Tongue (tissue), 2 donors: Measurements from ENCODE around the gene PRKAR1B. TPM values are rescaled to one million over a fixed set of nuclear protein-coding genes. Genes with fewer than 3 reads are reported as not detected.
"Not testable (repeated sequence)": the region's sequence is repeated elsewhere in the genome, so short reads cannot be mapped to it uniquely, and the experiment has no call there.

Source experiments
- DNase-seq: peaks from one replicate; pipeline ENCODE4 v3.0.0-alpha.2; 2015
- total RNA-seq: library from RNA; depleted of rRNA; stranded (reverse); fragments of >200 nt; gene quantifications from one replicate; pipeline ENCODE4 v1.2.3, GENCODE V29; 2014

Gene PRKAR1B
- total RNA-seq, 1 donor from 2014 or later, result 28.4 TPM

- peak; percentile 86 for DNase-seq
These were observed 58.7 kb downstream of the PRKAR1B start for GRCh38 chr7:668139-668931.

GRCh38 chr7:666454-667292 is 60.4 kb downstream of the PRKAR1B start:
- DNase-seq, result no peak

- peak; percentile 70 for DNase-seq
These were observed 61.2 kb downstream of the PRKAR1B start for GRCh38 chr7:665736-666453.

GRCh38 chr7:664997-665735 is 61.9 kb downstream of the PRKAR1B start:
- DNase-seq, result peak; percentile 61

GRCh38 chr7:664402-664775 is 62.7 kb downstream of the PRKAR1B start:
- no peak for DNase-seq

- no peak for DNase-seq
These were observed 64.5 kb downstream of the PRKAR1B start for GRCh38 chr7:662576-662975.

- no peak for DNase-seq
These were observed 67.1 kb downstream of the PRKAR1B start for GRCh38 chr7:659996-660395.

- no peak for DNase-seq
These were observed 67.7 kb downstream of the PRKAR1B start for GRCh38 chr7:659306-659847.

GRCh38 chr7:657565-658119 is 69.4 kb downstream of the PRKAR1B start:
- DNase-seq, result peak; percentile 95

GRCh38 chr7:657010-657409 is 70.1 kb downstream of the PRKAR1B start:
- DNase-seq, result not testable (repeated sequence)

- DNase-seq, result no peak
These were observed 71.3 kb downstream of the PRKAR1B start for GRCh38 chr7:655758-656157.

GRCh38 chr7:653829-654764 is 73.0 kb downstream of the PRKAR1B start:
- DNase-seq, result no peak

GRCh38 chr7:652881-653280 is 74.2 kb downstream of the PRKAR1B start:
- no peak for DNase-seq

- not testable (repeated sequence) for DNase-seq
These were observed 74.9 kb downstream of the PRKAR1B start for GRCh38 chr7:652167-652566.

- no peak for DNase-seq
These were observed 75.9 kb downstream of the PRKAR1B start for GRCh38 chr7:651032-651728.

GRCh38 chr7:650339-651031 is 76.6 kb downstream of the PRKAR1B start:
- no peak for DNase-seq

- DNase-seq, result no peak
These were observed 80.1 kb downstream of the PRKAR1B start for GRCh38 chr7:646951-647350.

GRCh38 chr7:646487-646886 is 80.6 kb downstream of the PRKAR1B start:
- DNase-seq, result no peak

GRCh38 chr7:645606-646005 is 81.5 kb downstream of the PRKAR1B start:
- DNase-seq, result no peak
